ENCODE results near the gene CPSF6. TPM values are rescaled to one million over a fixed set of nuclear protein-coding genes. Genes with fewer than 3 reads are reported as not detected.
A peak's percentile ranks its signal among the peaks of the same experiment; 100 is the strongest.

CPSF6 gene
- total RNA-seq, 2 experiments from 2014 or later: 94.1 to 98.9 TPM

DNA sequence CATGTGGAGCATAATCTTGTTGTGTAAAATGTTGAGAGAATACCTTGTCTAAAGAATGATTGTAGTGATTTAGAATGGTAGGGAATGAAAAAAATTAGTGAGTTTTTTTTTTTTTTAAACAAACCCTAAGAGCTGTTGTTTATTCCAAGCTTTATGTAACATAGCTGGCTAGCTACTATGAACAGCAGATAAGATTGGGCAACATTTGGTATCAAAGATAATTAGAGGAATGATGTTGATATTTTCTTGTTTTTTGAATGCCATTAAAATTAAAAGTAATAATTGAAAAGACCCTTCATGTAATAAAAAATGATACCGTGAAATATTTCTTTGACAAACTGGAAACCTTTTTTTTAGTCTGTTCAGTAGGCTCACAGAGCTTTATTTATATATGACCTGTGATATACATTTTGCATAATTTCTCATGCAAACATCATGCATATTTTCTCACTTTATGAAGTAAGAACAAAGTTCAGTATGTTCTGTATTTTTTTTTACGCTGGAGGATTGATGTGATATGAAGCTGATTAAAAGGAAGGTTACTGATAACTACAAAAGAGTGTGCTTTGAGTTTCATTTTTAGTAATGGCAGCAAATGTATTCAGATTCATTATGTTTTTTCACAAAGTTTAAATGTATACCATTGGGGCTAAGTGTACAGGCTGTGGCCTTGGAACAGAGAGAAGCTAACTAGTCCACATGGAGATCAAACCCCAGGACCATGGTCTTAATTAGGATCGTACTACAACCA lies 8.1 kb downstream of the CPSF6 start:
- H3K4me1 Mint-ChIP-seq (ENCODE audit: low read depth): peaks cover 75% of the 10 kb centered on the region

GRCh38 chr12:69252033-69252432 lies 12.7 kb downstream of the CPSF6 start:
- H3K4me3 Mint-ChIP-seq: no peak overlapping the region
- peaks cover 30% of the 10 kb centered on the region for H3K36me3 Mint-ChIP-seq (ENCODE audit: low read depth)
- ATAC-seq: no peak
- peak overlapping the region; percentile 6 for H3K27ac Mint-ChIP-seq
- H3K4me1 Mint-ChIP-seq (ENCODE audit: low read depth): peaks cover 53% of the 10 kb centered on the region
- no peaks in the 10 kb centered on the region for H3K9me3 Mint-ChIP-seq
- DNase-seq: no peak
- TF ChIP-seq CTCF (IDR thresholded peaks at IDR 0.05): no peak
- POLR2A ChIA-PET: interaction anchor here (1.1 to 1.9 kb wide), 3 partner anchors 9 to 96 kb away, joined by 3 to 8 read pairs (median 3); no protein-coding TSS in a partner anchor
- intact Hi-C loops (cut with micrococcal nuclease): loop anchor here (5.0 kb wide), 1 partner anchor 100 kb away; no protein-coding TSS in a partner anchor
- CTCF ChIA-PET: interaction anchor here (0.7 to 2.2 kb wide), 8 partner anchors 8 to 98 kb away, joined by 3 to 29 read pairs (median 4); no protein-coding TSS in a partner anchor
- no peaks in the 10 kb centered on the region for H3K27me3 Mint-ChIP-seq

More for the DNA sequence above, 8.1 kb downstream of the CPSF6 start:
- no peaks in the 10 kb centered on the region for H3K27me3 Mint-ChIP-seq
- H3K36me3 Mint-ChIP-seq (ENCODE audit: low read depth): peaks cover 31% of the 10 kb centered on the region
- ChIA-PET CTCF (interaction anchor here (0.7 to 3.7 kb wide), 3 partner anchors 89 to 160 kb away, joined by 3 to 50 read pairs (median 3); no protein-coding TSS in a partner anchor), POLR2A (interaction anchor here (0.7 kb wide), 1 partner anchor 28 kb away, joined by 3 read pairs; no protein-coding TSS in a partner anchor)
- ATAC-seq (no peak), DNase-seq (no peak)
- TF ChIP-seq CTCF (IDR thresholded peaks at IDR 0.05): no peak
- intact Hi-C loops (cut with micrococcal nuclease): no loop called here
- H3K9me3 Mint-ChIP-seq: no peaks in the 10 kb centered on the region
- peak overlapping the region; percentile 17 for H3K4me3 Mint-ChIP-seq
- peak overlapping the region; percentile 77 for H3K27ac Mint-ChIP-seq

GRCh38 chr12:69254046-69254445 lies 14.7 kb downstream of the CPSF6 start:
- Mint-ChIP-seq H3K9me3 (no peaks in the 10 kb centered on the region), H3K27me3 (no peaks in the 10 kb centered on the region), H3K4me1 (ENCODE audit: low read depth) (peaks cover 39% of the 10 kb centered on the region), H3K27ac (peak overlapping the region; percentile 44), H3K36me3 (ENCODE audit: low read depth) (peaks cover 30% of the 10 kb centered on the region), H3K4me3 (no peak overlapping the region)
- peak; percentile 55 for TF ChIP-seq CTCF (IDR thresholded peaks at IDR 0.05)
- intact Hi-C loops (cut with micrococcal nuclease): loop anchor here (5.0 kb wide), 1 partner anchor 102 kb away; no protein-coding TSS in a partner anchor
- CTCF ChIA-PET: interaction anchor here (0.6 to 1.7 kb wide), 24 partner anchors 8 to 424 kb away, joined by 3 to 60 read pairs (median 4); no protein-coding TSS in a partner anchor
- DNase-seq: no peak
- ATAC-seq: peak; percentile 93
- POLR2A ChIA-PET: interaction anchor here (0.6 to 1.2 kb wide), 5 partner anchors 8 to 376 kb away, joined by 3 to 6 read pairs (median 3); no protein-coding TSS in a partner anchor

GRCh38 chr12:69254862-69255261 lies 15.5 kb downstream of the CPSF6 start:
- Mint-ChIP-seq H3K4me1 (ENCODE audit: low read depth) (peaks cover 32% of the 10 kb centered on the region), H3K36me3 (ENCODE audit: low read depth) (peaks cover 28% of the 10 kb centered on the region), H3K27ac (no peak overlapping the region), H3K27me3 (no peaks in the 10 kb centered on the region), H3K9me3 (no peaks in the 10 kb centered on the region), H3K4me3 (no peak overlapping the region)
- no peak for TF ChIP-seq CTCF (IDR thresholded peaks at IDR 0.05)
- ChIA-PET POLR2A (interaction anchor here (0.6 to 1.2 kb wide), 4 partner anchors 11 to 375 kb away, joined by 3 to 6 read pairs (median 3); no protein-coding TSS in a partner anchor), CTCF (interaction anchor here (0.6 to 1.7 kb wide), 22 partner anchors 9 to 424 kb away, joined by 3 to 60 read pairs (median 4); no protein-coding TSS in a partner anchor)
- DNase-seq: no peak
- no peak for ATAC-seq
- intact Hi-C loops (cut with micrococcal nuclease): loop anchor here (5.0 kb wide), 1 partner anchor 103 kb away; no protein-coding TSS in a partner anchor
